HepG2 (cell line): Measurements from ENCODE around the gene POFUT1. TPM values are rescaled to one million over a fixed set of nuclear protein-coding genes. Genes with fewer than 3 reads are reported as not detected.

Experiments
- EP300 ChIP-seq, 3 experiments: sonication (generic) in 1 of 3; formaldehyde crosslinking in 1 of 3; IDR thresholded peaks; 2 replicates each; pipeline versions ENCODE4 v1.5.1 to v1.6.1; 2011 to 2020; ENCODE audit warnings: low read depth in 2 of 3, low read length in 2 of 3, borderline replicate concordance in 1 of 3, improper control_type of control experiment in 1 of 3, mild to moderate bottlenecking in 1 of 3, missing genetic modification reagents in 1 of 3, moderate library complexity in 1 of 3
- HNRNPH1 ChIP-seq: fragments of 200-400 bp; formaldehyde crosslinking; optimal IDR thresholded peaks from 2 replicates; pipeline ENCODE3; 2017; ENCODE audit warnings: mild to moderate bottlenecking, low read depth, low read length
- HOMEZ ChIP-seq: IDR thresholded peaks from 2 replicates; pipeline ENCODE4 v1.6.1; 2016; ENCODE audit warnings: low read depth
- PRDM4 ChIP-seq: sonication (generic); formaldehyde crosslinking; IDR thresholded peaks from 2 replicates; pipeline ENCODE4 v1.9.0; 2021; ENCODE audit warnings: missing genetic modification reagents, borderline replicate concordance
- RBM22 ChIP-seq: fragments of 200-400 bp; formaldehyde crosslinking; optimal IDR thresholded peaks from 2 replicates; pipeline ENCODE3; 2017; ENCODE audit warnings: mild to moderate bottlenecking, low read length, moderate library complexity
- REL ChIP-seq: sonication (generic); formaldehyde crosslinking; conservative IDR thresholded peaks from 2 replicates; pipeline ENCODE4 v1.8.0; 2022; ENCODE audit warnings: mild to moderate bottlenecking, missing genetic modification reagents, moderate library complexity
- RORA ChIP-seq: sonication (generic); formaldehyde crosslinking; IDR thresholded peaks from 2 replicates; pipeline ENCODE4 v1.5.0; 2020; ENCODE audit warnings: mild to moderate bottlenecking, missing genetic modification reagents, moderate library complexity
- ZNF18 ChIP-seq: sonication (generic); formaldehyde crosslinking; IDR thresholded peaks from 2 replicates; pipeline ENCODE4 v1.8.0; 2022; ENCODE audit warnings: mild to moderate bottlenecking, missing genetic modification reagents; ENCODE audit not compliant: insufficient replicate concordance
- ZNF264 ChIP-seq: sonication (generic); formaldehyde crosslinking; IDR thresholded peaks from 2 replicates; pipeline ENCODE4 v1.4.0; 2020; ENCODE audit warnings: missing genetic modification reagents
- ZNF441 ChIP-seq: sonication (generic); formaldehyde crosslinking; IDR thresholded peaks from 2 replicates; pipeline ENCODE4 v1.7.0; 2021; ENCODE audit warnings: missing genetic modification reagents, borderline replicate concordance
- ZNF446 ChIP-seq: sonication (generic); formaldehyde crosslinking; IDR thresholded peaks from 2 replicates; pipeline ENCODE4 v1.5.0; 2020; ENCODE audit warnings: mild to moderate bottlenecking, missing genetic modification reagents
- ZNF616 ChIP-seq: sonication (generic); formaldehyde crosslinking; IDR thresholded peaks from 2 replicates; pipeline ENCODE4 v1.5.0; 2020; ENCODE audit warnings: low read depth, mild to moderate bottlenecking, missing genetic modification reagents
- ZNF646 ChIP-seq: sonication (generic); formaldehyde crosslinking; IDR thresholded peaks from 2 replicates; pipeline ENCODE4 v1.9.0; 2021; ENCODE audit warnings: mild to moderate bottlenecking, missing genetic modification reagents
- polyA plus RNA-seq, 8 experiments: library from polyadenylated mRNA; depleted of rRNA in 3 of 8; stranded (reverse) in 7 of 8; unstranded in 1 of 8; fragments of >200 nt; fragmentation: Illumina TruSeq in 4 of 8; extraction: Trizol in 4 of 8; gene quantifications; 2 replicates each; pipeline versions ENCODE4 v1.2.1 to v1.2.3, GENCODE V29; 2011 to 2016; ENCODE audit warnings: low read depth in 4 of 8, missing spikeins in 1 of 8, mixed read lengths in 1 of 8; ENCODE audit not compliant: insufficient read depth in 1 of 8
- total RNA-seq, 5 experiments: library from RNA; depleted of rRNA; stranded (reverse); fragments of >200 nt; fragmentation: Illumina TruSeq; extraction: Trizol; gene quantifications; 2 replicates each; pipeline ENCODE4 v1.2.3, GENCODE V29; 2016; ENCODE audit warnings: low read depth in 1 of 5

The POFUT1 gene
- total and polyA plus RNA-seq, 2 of the 13 experiments (the other 11 are each of a cell fraction or from before 2014, with no cell fraction given) = 35.5 to 58.3 TPM

- no peak for TF ChIP-seq ZNF646 (CRISPR knock-in tag)
- peak; percentile 86; the same call in 1 of the 2 replicates for TF ChIP-seq ZNF616 (CRISPR knock-in tag)
- peak; percentile 57; the same call in 1 of the 2 replicates for TF ChIP-seq ZNF441 (CRISPR knock-in tag)
- TF ChIP-seq HNRNPH1 = peak; percentile 22
- peak; percentile 74; the same call in 1 of the 2 replicates for TF ChIP-seq ZNF446 (CRISPR knock-in tag)
- TF ChIP-seq RORA (CRISPR knock-in tag) = peak; percentile 90; the same call in 1 of the 2 replicates
- TF ChIP-seq HOMEZ (CRISPR knock-in tag) = peak; percentile 47; the same call in 1 of the 2 replicates
- TF ChIP-seq ZNF264 (CRISPR knock-in tag) = no peak
- no peak for TF ChIP-seq ZNF18 (CRISPR knock-in tag)
- TF ChIP-seq PRDM4 (CRISPR knock-in tag) = peak; percentile 46; the same call in 1 of the 2 replicates
- TF ChIP-seq EP300 (IDR thresholded peaks at IDR 0.05; ENCODE audit: low read depth in 2 of 2, low read length in 2 of 2) = peak; percentile 40 to 66; a peak in 1 of 4 replicates
- TF ChIP-seq EP300 (CRISPR knock-in tag; IDR thresholded peaks at IDR 0.05; ENCODE audit: borderline replicate concordance) = no peak
- TF ChIP-seq REL = no peak
- TF ChIP-seq RBM22 = no peak
Observed at GRCh38 chr20:32207626-32208498, at the start of gene POFUT1, which contains the start of gene PLAGL2 (continued).
